Measurements from ENCODE around the gene BLOC1S5.
"Not testable (repeated sequence)": the region's sequence is repeated elsewhere in the genome, so short reads cannot be mapped to it uniquely, and the experiment has no call there.

BLOC1S5 gene

DNA sequence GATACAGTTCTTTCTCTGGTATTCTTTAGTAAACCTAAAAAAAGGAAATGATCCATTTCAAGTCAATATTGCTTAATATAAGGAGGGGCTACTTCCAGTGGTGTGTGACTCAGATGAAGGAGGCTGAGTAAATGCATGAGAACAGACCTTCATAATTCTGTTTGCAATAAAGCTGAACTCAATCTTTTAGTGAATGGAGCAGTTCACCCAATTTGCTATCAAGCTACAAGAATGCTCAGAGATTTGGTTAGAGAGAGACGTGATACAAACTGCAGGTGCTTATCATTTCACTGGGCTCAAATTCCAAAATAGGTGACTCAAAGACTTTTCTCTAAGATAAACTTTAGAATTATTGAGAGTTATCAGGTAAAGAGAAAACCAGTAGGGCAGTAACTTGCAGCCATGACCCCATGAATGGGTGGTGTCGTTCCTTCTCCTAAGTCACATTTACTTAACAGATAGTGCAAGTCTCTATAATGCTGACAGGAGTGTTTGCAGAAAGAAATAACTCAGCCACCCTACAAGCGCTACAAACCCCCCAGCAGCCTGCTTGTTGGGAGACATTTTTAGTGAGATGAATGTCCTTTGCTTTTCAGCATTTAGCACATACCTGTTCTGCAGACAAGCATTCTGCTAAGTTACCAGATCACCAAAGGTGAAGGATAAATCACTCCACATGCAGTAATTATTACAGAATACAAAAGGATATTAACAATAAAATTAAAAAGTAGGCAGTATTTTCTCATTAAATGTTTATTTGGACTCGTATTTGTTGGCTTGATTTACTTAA is 16.4 kb upstream of the BLOC1S5 start:
- DNase-seq, result no peak

DNA sequence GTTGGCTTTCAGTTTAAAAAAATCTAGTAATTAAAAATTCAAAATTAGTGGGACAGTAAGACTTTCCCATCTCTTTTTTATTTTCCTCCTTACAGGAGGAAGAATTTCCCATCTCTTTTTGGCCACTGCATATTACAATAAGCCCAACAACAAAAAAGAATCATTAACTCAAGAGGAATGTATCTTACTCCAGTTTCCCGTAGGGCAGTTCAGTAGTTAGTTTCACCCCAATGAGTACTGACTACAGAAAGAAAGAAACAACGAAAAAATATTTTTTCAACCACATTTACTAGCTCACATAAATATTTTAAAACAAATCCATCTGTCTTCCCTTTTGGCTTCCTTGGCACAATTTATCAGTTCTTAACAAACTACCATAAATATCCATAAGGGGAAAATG is 14.9 kb upstream of the BLOC1S5 start:
- DNase-seq, result no peak

DNA sequence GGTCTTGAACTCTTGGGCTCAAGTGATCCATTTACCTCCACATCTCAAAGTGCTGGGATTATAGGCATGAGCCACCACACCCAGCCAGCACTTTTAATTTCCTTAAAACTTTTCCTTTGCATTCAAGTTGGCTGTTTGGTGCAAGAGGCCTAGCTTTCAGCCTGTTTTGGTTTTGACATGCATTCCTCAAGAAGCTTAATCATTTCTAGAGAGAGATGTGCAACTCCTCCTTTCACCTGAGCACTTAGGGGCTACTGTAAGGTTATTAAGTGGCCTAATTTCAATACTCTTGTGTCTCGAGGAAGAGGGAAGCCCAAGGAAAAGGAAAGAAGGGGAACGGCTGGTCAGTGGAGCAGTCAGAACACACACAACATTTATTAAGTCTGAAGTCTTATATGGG is 13.8 kb upstream of the BLOC1S5 start:
- no peak for DNase-seq

DNA sequence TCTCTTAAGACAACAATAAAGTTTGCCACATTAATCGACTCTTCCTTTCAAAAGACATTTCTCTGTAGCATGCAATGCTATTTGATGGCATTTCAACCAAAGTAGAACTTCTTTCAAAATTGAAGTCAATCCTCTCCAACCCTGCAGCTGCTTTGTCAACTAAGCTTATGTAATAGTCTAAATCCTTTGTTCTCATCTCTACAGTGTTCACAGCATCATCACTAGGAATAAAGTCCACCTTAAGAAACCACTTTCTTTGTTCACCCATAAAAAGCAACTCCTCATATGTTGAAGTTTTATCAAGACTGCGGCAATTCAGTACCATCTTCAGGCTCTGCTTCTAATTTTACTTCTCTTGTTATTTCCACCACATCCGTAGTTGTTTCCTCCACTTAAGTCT is 11.5 kb upstream of the BLOC1S5 start:
- no peak for DNase-seq

DNA sequence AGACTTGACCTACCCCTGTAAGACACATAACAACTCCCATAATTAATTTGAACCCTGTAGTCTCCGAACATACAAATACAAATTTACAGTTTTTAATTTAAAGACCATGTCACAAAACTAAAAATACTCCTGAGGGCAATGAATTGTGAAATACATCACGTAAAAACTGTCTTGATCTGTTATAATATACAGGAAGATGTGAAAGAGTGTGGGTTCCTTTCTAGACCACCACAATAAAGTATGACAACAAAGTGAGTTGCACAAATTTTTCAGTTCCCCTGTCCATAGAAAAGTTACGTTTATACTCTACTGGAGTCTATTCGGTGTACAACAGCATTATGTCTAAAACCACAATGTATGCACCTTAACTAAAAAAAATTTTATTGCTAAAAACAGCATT is 11.0 kb upstream of the BLOC1S5 start:
- DNase-seq, result no peak

DNA sequence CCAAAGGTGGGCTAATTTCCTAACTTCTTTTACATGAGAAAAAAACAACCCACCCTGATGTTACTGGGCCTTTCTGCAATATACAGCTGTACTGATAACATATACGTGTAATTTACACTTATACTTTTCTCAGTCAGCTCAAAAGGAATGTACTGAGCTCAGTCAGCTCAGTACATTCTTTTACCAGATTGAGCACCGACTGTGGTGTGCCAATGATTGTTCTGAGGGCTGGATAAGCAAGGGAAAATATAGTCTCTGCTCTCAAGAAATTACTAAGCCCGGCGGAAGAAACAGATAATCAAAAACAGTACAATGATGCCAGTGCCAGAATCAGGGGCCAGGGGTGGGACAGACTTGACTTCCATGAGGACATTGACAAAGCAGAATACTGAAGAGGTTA is 10.0 kb upstream of the BLOC1S5 start:
- no peak for DNase-seq

DNA sequence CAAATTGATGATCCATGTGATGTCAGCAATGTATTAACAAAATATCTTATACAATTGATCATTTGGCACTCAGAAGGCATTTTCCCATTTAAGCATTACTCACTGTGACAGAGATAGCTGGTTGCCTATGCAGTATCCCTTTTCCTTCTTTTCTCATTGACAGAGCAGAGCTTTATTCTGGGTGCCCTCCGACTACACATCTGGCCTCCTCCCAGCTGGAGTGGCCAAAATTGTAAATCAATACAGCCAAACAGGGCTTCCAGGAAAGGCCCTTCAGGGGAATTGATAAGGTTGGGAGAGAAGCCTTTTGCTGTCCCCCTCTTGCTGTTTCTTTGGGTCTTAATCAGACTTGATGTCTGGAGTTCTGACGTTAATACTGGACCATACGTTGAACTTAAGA is 9.6 kb upstream of the BLOC1S5 start:
- no peak for DNase-seq

DNA sequence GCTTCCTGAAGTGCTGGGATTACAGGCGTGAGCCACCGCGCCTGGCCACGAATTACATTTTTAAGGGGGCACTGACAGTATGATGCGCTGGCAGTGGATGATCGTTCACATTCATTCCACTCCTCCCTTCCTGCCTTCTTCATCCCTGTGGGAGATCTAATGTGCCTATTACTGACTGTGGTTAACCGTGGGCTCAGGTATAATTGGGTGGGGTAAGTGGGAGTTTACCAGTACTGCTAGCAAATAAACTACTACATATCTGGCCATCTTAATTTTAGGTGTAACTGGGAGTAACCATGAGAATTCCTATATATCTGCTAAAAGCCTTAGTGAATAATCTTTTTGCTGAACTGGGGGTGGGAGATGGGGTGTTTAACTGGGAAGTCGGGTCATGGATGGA is 6.5 kb upstream of the BLOC1S5 start:
- no peak for DNase-seq

DNA sequence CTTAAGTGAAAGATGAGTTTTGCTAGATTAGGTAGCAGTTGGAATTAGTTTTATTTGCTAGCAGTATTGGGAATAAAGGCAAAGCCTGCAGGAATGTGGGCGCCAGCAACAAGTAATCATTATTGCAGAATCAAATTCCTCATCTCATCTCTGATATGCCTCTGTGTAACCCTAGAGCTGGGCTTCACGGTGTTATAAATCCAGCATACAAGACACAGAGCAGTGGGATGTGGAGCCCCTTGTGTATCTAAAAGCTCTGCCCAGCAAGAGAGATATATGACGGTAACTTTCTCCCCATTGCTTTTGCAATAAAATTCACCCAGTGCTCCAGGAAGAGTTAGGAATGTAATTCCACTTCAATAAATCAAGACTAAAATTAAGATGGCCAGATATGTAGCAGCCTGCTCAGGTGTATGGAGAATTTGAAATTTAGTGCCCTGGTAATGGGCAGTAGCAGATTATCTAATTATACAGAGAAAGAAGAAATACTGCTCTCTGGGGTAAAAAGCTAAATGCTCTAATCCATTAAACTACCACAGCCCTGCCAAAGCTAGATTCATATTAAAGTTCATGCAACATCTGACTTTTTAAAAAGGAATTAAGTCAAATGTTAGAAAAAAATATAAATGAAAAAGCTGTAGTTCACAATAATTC is 5.6 kb upstream of the BLOC1S5 start:
- no peak for DNase-seq

DNA sequence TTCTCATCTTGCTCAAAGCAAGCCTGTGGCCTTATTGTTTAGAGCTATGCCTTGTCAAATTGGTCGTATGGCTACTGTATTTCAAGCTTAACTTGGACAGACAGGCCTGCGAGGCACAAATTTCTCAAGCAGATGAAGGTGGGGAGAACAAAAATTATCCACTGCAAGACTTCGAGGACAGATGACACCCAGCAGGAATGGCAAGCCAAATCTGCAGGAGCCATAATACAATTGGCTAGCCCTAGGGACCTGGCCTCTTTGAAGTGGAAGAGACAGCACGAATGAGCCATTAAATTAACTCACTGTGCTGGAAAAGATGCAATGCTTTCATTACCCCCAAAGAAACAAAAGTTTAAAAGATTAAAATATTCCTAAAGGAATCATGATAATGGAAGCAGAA is 5.0 kb upstream of the BLOC1S5 start:
- DNase-seq, result no peak

DNA sequence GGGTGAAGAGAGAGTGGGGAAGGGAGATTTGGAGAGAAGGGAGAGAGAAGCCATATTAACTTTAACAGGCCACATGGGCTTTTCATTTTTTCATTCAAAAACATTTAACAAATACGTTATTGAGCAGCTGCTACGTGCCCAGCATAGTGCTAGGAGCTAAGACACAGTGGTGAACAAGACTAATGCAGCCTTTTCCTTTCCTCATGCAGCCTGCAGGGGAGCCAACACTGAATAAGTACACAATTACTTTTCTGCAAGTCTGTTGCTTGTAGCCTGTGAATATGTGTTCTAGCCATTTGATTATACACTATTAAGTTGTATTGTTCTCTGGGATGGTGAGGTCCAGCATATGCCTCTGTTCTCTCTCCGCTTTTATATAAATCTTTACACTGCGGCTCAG is 1.9 kb upstream of the BLOC1S5 start:
- no peak for DNase-seq

DNA sequence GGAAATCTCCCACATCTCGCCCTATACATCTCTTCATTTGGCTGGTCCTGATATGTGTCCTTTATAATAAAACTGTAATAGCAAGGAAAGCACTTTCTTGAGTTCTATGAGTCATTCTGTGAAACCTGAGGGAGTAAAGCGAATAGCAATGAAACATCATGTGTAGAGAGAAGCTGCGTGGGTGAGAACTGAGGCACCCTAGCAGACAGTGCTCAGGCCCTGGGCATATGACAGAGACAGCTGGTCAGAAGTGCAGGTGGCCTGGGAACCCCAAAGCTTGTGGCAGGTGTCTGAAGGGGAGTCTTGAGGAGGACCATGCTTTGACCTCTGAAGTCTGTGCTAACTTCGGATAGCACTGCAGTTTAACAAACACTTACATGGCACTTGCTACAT is 1.3 kb upstream of the BLOC1S5 start:
- DNase-seq, result no peak

DNA sequence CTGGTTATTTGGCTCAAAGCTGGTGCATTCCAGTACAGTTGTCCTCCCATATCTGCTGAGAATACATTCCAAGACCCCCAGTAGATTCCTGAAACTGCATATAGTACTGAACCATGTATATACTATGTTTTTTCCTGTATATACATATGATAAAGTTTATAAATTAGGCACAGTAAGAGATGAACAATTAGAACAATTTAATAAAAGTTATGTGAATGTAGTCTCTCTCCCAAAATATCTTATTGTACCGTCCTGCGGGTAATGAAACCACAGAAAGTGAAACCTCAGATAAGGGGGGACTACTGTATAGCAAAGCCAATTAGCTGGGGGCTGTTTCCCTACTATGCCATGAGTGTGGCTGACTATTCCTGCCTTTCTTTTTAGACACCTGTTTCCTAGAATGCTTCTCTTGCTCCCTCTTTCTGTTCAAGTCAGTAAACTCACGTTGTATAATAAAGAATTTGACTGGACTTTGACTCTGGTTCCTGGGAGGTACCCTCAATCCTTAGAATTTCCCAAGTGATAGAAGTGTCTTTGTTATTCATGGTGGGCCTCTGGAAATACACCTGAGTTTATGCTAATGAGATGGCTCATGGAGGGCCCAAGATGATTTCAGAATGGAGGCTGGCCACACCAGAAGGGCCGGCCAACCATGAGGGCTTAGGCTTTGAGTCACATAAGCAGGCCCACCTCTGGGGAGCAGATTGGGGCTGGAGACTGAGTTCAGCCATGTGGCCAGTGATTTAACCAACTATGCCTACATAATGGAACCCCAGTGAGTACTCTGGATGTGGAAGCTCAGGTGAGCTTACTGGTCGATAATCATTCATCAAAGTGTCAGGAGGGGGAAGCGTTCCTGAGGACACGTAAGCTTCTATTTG is 689 bp upstream of the BLOC1S5 start:
- DNase-seq, result no peak

DNA sequence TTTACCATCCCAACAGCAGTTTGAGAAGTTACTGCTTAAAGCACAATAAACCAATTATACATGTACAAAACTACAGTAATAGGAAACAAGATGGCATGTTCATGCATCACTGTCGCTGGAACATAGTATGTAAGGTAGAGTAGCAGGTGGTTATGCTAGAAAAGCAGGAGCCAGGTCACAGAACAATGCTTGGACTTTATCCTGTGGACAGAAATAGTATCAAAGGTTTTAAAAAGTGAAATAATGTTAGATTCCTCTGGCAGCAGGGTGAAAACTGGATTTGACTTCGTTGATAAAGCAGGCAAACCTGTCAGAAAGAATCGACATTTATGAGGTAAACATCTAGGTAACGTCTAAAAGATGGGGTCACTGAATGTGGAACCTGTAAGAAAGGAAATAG is 2.5 kb downstream of the BLOC1S5 start:
- DNase-seq, result no peak

DNA sequence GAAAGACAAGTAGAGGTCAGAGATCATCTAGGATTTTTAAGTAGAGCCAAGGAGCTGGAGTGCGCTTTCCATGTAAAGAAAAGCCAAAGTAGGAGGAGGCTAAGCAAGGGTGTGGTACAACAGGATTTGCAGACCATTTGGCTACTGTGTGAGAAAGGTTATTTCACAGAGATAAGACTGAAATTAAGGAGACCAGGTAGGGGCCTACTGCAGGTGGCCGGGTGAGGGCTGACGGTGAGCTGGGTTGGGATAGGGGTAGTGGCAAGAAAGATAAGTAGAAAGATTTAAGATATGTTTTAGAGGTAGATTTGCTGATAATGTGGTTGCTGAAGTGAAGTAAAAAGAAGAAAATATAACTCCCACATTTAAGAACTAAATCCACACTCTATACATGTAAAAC is 3.8 kb downstream of the BLOC1S5 start:
- DNase-seq, result no peak

DNA sequence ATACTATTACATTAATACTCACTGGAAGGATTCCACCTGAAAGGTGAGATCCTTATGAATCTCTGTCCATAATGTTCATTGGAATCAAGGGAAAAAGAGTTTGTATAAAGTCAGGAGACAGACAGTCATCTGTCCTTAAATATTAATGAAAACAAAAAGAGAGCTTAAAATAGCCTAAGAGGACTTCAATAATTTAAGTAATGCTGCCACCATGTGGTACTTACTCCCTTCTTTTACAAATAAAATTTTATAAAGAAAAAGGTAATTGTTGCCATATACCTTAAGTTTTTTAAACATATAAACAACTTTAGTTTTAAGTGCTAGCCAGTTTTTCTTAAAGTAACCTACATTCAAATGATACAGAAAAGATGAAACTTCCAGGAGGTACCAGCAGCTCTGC is 5.1 kb downstream of the BLOC1S5 start:
- no peak for DNase-seq

DNA sequence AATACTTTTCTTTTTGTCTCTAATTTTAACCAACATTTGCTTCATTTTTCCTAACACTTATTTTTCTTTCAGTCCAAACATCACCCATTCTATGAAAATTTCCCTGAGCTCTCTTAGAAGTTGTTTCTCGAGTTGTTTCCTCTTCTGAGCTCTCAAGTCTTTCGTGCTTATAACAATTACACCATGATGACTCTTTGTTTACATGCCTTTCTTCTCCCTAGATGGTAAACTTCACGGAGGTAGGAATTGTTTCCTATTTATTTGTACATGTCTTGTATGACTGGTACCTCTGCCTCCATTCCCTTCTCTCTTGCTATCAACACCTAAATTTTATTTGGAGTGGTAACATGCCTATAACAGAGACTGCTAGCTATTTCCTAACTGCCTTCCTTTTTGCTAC is 6.4 kb downstream of the BLOC1S5 start:
- no peak for DNase-seq

DNA sequence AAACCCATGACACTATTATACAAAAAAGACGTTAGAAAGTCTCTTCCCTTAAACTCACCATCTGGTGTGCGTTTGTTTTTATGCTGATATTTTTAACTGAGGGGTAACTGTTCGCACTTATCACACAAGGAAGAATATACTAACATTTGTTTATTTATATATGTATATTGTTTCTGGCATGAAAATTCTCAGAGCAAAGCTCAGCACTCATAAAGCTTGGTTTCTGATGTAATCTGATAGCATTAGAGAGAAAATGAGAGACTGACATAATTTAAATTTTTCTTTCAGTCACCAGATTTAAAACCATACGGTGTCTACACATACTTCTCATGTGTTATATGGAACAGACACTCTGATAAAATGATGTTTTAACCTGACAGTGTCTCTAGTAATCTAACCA is 6.9 kb downstream of the BLOC1S5 start:
- DNase-seq, result no peak

DNA sequence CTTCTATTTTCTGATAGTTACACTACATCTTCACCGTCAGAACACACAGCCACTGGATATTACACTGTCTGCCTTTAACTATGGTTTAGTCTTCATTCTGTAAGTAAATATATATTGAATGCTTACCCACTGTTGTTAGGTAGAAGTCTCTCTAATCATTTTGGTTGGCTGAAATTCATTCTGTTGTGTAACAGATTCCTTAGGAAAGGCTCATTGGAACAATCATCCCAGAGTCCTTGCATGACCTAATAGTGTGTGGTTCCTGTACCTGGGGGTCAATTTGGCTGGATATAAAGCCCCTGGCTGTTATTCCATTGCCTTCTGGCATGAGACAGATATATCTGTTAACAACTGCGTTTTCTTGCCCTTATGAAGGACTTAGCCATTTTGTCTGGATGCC is 9.9 kb downstream of the BLOC1S5 start:
- DNase-seq, result no peak

DNA sequence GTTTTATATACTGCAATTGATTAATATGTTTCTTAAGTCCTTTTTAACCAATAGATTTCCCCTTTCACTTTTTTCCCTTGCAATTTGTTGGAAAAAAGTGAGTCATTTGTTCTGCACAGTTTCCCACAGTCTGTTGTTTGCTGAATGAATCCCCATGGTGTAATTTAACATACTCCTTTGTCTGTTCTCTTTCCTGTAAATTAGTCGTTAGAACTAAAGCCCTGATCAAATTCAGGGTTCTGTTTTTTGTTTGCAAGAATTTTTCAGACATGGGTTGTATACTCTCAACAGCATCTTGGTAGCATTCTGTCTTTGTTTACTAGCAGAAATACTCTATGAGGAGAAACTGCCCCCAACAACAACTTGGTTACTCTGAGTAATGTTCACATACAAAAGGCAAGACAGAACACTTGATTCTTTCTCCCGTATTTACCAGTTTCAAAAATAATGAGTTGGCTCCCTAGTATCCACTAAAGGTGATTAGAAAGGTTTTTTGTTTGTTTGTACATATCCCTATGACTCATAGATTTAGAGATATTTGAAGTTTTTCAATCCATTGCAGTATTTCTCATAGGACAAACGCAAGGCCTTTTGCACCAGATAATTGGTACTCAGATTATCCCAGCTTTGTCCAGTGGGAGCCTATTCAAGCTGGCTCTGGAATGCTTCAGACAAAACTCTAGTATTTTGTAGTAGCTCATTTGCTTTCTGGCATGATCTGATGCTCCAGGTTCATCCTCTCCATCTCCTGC is 16.5 kb downstream of the BLOC1S5 start:
- DNase-seq, result no peak

DNA sequence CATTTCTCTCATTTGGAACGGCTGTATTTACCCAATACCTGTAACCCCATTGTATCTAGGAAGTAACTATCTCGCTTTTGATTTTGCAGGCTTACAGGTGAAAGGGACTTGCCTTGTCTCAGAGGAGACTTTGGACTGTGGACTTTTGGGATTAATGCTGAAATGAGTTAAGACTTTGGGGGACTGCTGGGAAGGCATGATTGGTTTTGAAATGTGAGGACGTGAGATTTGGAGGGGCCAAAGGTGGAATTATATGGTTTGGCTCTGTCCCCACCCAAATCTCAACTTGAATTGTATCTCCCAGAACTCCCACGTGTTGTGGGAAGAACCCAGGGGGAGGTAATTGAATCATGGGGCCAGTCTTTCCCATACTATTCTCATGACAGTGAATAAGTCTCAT is 18.4 kb downstream of the BLOC1S5 start:
- not testable (repeated sequence) for DNase-seq

DNA sequence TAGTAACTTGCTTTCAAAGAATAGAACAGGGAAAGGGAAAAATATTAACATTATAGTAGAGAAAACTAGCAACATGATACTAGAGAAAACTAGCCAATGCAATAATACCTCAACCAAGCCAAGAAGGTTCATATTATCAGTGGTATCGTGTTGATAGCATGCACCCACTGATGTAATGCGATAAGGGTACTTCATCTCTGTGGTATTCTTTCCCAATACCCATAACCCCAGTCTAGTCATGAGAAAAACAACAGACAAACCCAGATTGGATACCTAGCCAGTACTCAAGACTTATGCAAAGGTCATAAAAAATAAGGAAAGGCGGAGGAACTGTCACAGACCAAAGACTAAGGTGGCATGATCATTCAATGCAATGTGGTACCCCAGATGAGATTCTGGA is 21.0 kb downstream of the BLOC1S5 start:
- DNase-seq, result no peak

DNA sequence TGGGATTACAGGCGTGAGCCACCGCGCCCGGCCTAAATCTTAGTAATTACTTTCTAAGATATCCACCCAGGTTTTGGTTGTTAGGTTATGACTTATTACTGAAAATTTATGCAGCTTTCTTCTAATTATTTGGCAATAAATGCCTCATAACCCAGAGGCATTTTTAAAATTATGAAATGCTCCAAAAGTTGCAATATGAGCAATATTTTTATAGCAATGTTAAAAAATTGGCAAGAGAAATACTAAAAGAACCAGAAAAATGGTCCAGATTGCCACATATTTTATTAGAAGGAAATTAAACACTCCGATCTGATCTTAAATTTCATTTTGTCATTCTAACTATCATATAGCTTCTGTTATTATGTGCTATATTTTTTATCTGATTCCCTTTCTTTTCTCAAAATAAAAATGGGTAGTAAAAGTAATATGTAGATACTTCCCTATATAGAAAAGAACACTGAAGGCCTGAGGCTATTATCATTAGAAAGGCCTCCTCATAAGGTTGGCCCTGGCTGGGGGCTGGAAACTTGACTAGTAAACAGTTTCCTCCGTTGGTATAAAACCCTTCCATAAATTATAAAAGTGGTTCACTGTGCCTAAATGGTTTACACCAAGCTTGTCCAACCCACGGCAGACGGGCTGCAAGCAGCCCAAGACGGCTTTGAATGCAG is 22.1 kb downstream of the BLOC1S5 start:
- no peak for DNase-seq
